Measurements from ENCODE around the gene TRIM41.
"Not testable (repeated sequence)": the region's sequence is repeated elsewhere in the genome, so short reads cannot be mapped to it uniquely, and the experiment has no call there.

Gene TRIM41

GRCh38 chr5:181193656-181194055 is 29.4 kb upstream of the TRIM41 start:
- no peak for DNase-seq

GRCh38 chr5:181194489-181195248 is 28.4 kb upstream of the TRIM41 start:
- DNase-seq = no peak

GRCh38 chr5:181195249-181195761 is 27.8 kb upstream of the TRIM41 start:
- DNase-seq = no peak

GRCh38 chr5:181197326-181197951 is 25.6 kb upstream of the TRIM41 start:
- no peak for DNase-seq

GRCh38 chr5:181198106-181198685 is 24.9 kb upstream of the TRIM41 start:
- DNase-seq = no peak

- DNase-seq = no peak
These were observed 24.1 kb upstream of the TRIM41 start for GRCh38 chr5:181198905-181199519.

- no peak for DNase-seq
These were observed 23.0 kb upstream of the TRIM41 start for GRCh38 chr5:181199881-181200638.

GRCh38 chr5:181200816-181201215 is 22.3 kb upstream of the TRIM41 start:
- DNase-seq = no peak

GRCh38 chr5:181203093-181203711 is 19.9 kb upstream of the TRIM41 start:
- DNase-seq = no peak

GRCh38 chr5:181203777-181204112 is 19.3 kb upstream of the TRIM41 start:
- DNase-seq = no peak

- peak; percentile 23 for DNase-seq
These were observed 18.8 kb upstream of the TRIM41 start for GRCh38 chr5:181204113-181204825.

- DNase-seq = no peak
These were observed 18.0 kb upstream of the TRIM41 start, which contains the start of gene TRIM7 for GRCh38 chr5:181204826-181205760. Gene TRIM7, minus strand, starts transcription at chr5:181205196. Its CDS starts 86 bp downstream, at chr5:181205110.

- DNase-seq = peak; percentile 49
These were observed 17.1 kb upstream of the TRIM41 start for GRCh38 chr5:181205761-181206649.

GRCh38 chr5:181207214-181207959 is 15.7 kb upstream of the TRIM41 start:
- DNase-seq = peak; percentile 80

- DNase-seq = no peak
These were observed 15.2 kb upstream of the TRIM41 start for GRCh38 chr5:181207960-181208253.

- not testable (repeated sequence) for DNase-seq
These were observed 14.1 kb upstream of the TRIM41 start for GRCh38 chr5:181209006-181209405.

GRCh38 chr5:181210148-181210547 is 12.9 kb upstream of the TRIM41 start:
- DNase-seq = not testable (repeated sequence)

- not testable (repeated sequence) for DNase-seq
These were observed 12.4 kb upstream of the TRIM41 start for GRCh38 chr5:181210698-181211097.

- peak; percentile 53 for DNase-seq
These were observed 11.9 kb upstream of the TRIM41 start for GRCh38 chr5:181211208-181211607.

Data from CD4-positive, alpha-beta T cell treated with Interleukin-6 for 4 hours (primary cell).